ENCODE results near the gene CCDC57.

DNA sequence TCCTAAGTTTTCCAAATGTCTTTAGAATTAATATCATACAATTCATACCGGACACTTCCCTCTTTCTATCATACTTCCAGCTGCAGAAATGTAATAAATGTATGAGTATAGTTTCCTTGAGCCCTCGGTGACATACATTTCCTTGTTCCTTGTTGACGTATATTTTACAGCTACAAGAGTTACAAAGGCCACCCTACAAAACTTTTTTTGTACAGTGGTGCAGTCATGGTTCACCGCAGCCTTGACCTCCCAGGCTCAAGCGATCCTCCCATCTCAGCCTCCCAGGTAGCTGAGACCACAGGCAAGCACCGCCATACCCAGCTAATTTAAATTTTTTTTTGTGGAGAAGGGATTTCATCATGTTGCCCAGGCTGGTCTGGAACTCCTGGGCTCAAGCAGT, 139.8 kb downstream of the CCDC57 start:
- TF ChIP-seq, protein P1, sequence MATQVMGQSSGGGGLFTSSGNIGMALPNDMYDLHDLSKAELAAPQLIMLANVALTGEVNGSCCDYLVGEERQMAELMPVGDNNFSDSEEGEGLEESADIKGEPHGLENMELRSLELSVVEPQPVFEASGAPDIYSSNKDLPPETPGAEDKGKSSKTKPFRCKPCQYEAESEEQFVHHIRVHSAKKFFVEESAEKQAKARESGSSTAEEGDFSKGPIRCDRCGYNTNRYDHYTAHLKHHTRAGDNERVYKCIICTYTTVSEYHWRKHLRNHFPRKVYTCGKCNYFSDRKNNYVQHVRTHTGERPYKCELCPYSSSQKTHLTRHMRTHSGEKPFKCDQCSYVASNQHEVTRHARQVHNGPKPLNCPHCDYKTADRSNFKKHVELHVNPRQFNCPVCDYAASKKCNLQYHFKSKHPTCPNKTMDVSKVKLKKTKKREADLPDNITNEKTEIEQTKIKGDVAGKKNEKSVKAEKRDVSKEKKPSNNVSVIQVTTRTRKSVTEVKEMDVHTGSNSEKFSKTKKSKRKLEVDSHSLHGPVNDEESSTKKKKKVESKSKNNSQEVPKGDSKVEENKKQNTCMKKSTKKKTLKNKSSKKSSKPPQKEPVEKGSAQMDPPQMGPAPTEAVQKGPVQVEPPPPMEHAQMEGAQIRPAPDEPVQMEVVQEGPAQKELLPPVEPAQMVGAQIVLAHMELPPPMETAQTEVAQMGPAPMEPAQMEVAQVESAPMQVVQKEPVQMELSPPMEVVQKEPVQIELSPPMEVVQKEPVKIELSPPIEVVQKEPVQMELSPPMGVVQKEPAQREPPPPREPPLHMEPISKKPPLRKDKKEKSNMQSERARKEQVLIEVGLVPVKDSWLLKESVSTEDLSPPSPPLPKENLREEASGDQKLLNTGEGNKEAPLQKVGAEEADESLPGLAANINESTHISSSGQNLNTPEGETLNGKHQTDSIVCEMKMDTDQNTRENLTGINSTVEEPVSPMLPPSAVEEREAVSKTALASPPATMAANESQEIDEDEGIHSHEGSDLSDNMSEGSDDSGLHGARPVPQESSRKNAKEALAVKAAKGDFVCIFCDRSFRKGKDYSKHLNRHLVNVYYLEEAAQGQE (IDR thresholded peaks at IDR 0.05; ENCODE audit: insufficient read depth in 1 of 2, low read depth in 2 of 2, low read length in 2 of 2) = no peak
- TF ChIP-seq POLR2AphosphoS5 (IDR thresholded peaks at IDR 0.05; ENCODE audit: low read depth, low read length) = no peak
- no peak for TF ChIP-seq FOXP2 (optimal IDR thresholded peaks at IDR 0.05; ENCODE audit: borderline replicate concordance, extremely low read depth, extremely low read length, insufficient read depth)

All from PFSK-1 (cell line).